Ectodermal cell (in vitro differentiated cells): Measurements from ENCODE around the gene RFXANK.
"Not testable (repeated sequence)": the region's sequence is repeated elsewhere in the genome, so short reads cannot be mapped to it uniquely, and the experiment has no call there.

ENCODE experiments used
- H3K27ac ChIP-seq: 2 replicates; pipeline ENCODE4 v1.7.0; 2013; ENCODE audit warnings: mild to moderate bottlenecking, low read depth, low read length; ENCODE audit not compliant: insufficient read depth, poor library complexity, severe bottlenecking
- H3K27me3 ChIP-seq: 2 replicates; pipeline ENCODE4 v1.7.0; 2013; ENCODE audit warnings: mild to moderate bottlenecking, low read length; ENCODE audit not compliant: insufficient read depth, control insufficient read depth, poor library complexity, severe bottlenecking
- H3K36me3 ChIP-seq: one replicate; pipeline ENCODE4 v1.7.0; 2013; ENCODE audit warnings: low read length; ENCODE audit not compliant: control insufficient read depth, insufficient read depth
- H3K4me1 ChIP-seq: one replicate; pipeline ENCODE4 v1.7.0; 2013; ENCODE audit warnings: low read length; ENCODE audit not compliant: control insufficient read depth, insufficient read depth
- H3K4me3 ChIP-seq: 2 replicates; pipeline ENCODE4 v1.7.0; 2013; ENCODE audit warnings: low read depth, low read length, control low read depth; ENCODE audit not compliant: insufficient read depth
- H3K9me3 ChIP-seq: 2 replicates; pipeline ENCODE4 v1.7.0; 2013; ENCODE audit warnings: mild to moderate bottlenecking, low read length, moderate library complexity; ENCODE audit not compliant: control insufficient read depth
- WGBS, 2 experiments: methylation state at CpG; one replicate each; pipeline ENCODE4 v1.1.7; 2013; ENCODE audit warnings: missing lambda C conversion rate in 2 of 2; 5-methylcytosine and 5-hydroxymethylcytosine counted together

The RFXANK gene

GRCh38 chr19:19215792-19216191, 23.7 kb downstream of the RFXANK start:
- 69 to 83% methylated on average over 3 to 4 of the region's 4 CpGs for WGBS, 2 experiments

DNA sequence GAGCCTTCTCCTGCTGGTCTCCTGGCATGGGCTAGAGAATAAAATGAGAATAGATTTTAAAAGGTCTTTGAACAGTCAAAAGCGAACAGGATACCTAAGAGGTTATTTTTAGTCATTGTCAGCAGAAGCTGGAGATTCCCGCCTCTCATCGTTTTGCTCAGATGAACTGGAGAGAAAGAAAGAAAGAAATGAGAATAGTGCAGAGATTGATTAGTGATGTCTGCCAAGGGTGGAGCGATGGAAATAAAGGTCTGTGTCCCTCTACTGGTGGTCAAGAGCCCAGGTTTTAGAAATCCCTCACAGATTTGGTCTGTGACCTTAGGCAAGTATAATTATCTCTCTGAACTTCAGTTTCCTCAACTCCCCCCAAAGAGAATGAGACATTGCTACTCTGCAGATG, 25.0 kb downstream of the RFXANK start:
- Histone ChIP-seq H3K27me3 (peaks cover 28% of the 10 kb centered on the region), H3K4me3 (no peak overlapping the region), H3K36me3 (no peaks in the 10 kb centered on the region), H3K27ac (no peak overlapping the region), H3K9me3 (no peaks in the 10 kb centered on the region), H3K4me1 (peaks cover 5% of the 10 kb centered on the region)
- WGBS, 2 experiments, result 36% methylated on average over 4 of the region's 4 CpGs

More at GRCh38 chr19:19215792-19216191, 23.7 kb downstream of the RFXANK start:
- H3K9me3 ChIP-seq, result no peaks in the 10 kb centered on the region
- no peak overlapping the region for H3K4me3 ChIP-seq
- peaks cover 41% of the 10 kb centered on the region for H3K27me3 ChIP-seq
- H3K27ac ChIP-seq, result no peak overlapping the region
- peaks cover 5% of the 10 kb centered on the region for H3K4me1 ChIP-seq
- H3K36me3 ChIP-seq, result no peaks in the 10 kb centered on the region

- H3K27me3 ChIP-seq, result peaks cover 15% of the 10 kb centered on the region
- no peaks in the 10 kb centered on the region for H3K9me3 ChIP-seq
- 89% methylated on average over 21 of the region's 21 CpGs for WGBS, 2 experiments
- H3K27ac ChIP-seq, result no peak overlapping the region
- H3K4me1 ChIP-seq, result no peaks in the 10 kb centered on the region
- no peaks in the 10 kb centered on the region for H3K36me3 ChIP-seq
- no peak overlapping the region for H3K4me3 ChIP-seq
Observed at GRCh38 chr19:19218911-19219310, 26.9 kb downstream of the RFXANK start.

- not testable (repeated sequence) for H3K4me3 ChIP-seq, H3K9me3 ChIP-seq, H3K36me3 ChIP-seq, H3K27ac ChIP-seq, H3K4me1 ChIP-seq
- 85 to 89% methylated on average over 8 of the region's 8 CpGs for WGBS, 2 experiments
- H3K27me3 ChIP-seq, result peaks cover 27% of the 10 kb centered on the region
Observed at GRCh38 chr19:19221000-19221399, 28.9 kb downstream of the RFXANK start.

DNA sequence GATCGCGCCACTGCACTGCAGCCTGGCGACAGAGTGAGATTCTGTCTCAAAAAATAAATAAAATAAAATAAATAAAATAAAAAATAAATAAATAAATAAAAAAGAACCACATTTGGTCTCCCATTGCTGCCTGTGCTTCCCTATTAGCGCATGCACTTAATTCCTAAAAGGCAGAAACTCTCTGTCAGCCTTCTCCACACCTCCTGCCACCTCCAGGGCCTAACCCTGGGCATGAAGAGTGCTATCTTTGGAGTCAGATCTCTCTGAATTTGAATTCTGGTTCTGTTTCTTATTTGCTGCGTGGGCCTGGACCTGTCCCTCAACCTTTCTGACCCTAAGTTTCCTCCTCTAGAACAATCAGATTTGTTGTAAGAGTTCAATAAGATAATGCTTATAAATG, 31.0 kb downstream of the RFXANK start:
- Histone ChIP-seq H3K27ac (no peak overlapping the region), H3K4me3 (no peak overlapping the region), H3K9me3 (no peaks in the 10 kb centered on the region), H3K4me1 (no peaks in the 10 kb centered on the region), H3K27me3 (peaks cover 33% of the 10 kb centered on the region), H3K36me3 (no peaks in the 10 kb centered on the region)
- WGBS, 2 experiments, result 89 to 91% methylated on average over 2 of the region's 5 CpGs

DNA sequence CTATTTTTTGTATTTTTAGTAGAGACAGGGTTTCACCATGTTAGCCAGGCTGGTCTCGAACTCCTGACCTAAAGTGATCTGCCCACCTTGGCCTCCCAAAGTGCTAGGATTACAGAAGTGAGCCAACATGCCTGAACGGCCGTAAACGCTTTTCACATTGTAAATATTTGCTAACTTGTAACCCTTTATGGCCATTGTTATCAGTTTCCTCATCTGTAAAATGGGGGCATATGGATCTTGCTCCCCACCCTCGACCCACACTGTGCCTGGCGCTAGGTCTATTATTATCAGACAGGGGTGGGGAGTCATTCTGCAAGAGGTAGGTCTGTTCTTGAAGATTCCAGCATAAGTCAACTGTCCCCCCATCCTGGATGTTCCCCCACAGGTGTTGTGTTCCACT, 31.6 kb downstream of the RFXANK start:
- H3K4me1 ChIP-seq, result no peaks in the 10 kb centered on the region
- H3K9me3 ChIP-seq, result no peaks in the 10 kb centered on the region
- H3K27me3 ChIP-seq, result peaks cover 33% of the 10 kb centered on the region
- WGBS, 2 experiments, result 85 to 94% methylated on average over 6 of the region's 6 CpGs
- no peak overlapping the region for H3K27ac ChIP-seq
- H3K36me3 ChIP-seq, result no peaks in the 10 kb centered on the region
- no peak overlapping the region for H3K4me3 ChIP-seq

- no peaks in the 10 kb centered on the region for H3K36me3 ChIP-seq
- H3K27ac ChIP-seq, result no peak overlapping the region
- no peaks in the 10 kb centered on the region for H3K4me1 ChIP-seq
- H3K4me3 ChIP-seq, result peak overlapping the region; percentile 18
- H3K27me3 ChIP-seq, result peaks cover 33% of the 10 kb centered on the region
- 66 to 67% methylated on average over 17 of the region's 17 CpGs for WGBS, 2 experiments
- H3K9me3 ChIP-seq, result no peaks in the 10 kb centered on the region
Observed at GRCh38 chr19:19224150-19224851, 32.2 kb downstream of the RFXANK start.

- no peaks in the 10 kb centered on the region for H3K36me3 ChIP-seq
- H3K27me3 ChIP-seq, result peaks cover 33% of the 10 kb centered on the region
- H3K9me3 ChIP-seq, result no peaks in the 10 kb centered on the region
- 2% methylated on average over 59 of the region's 59 CpGs for WGBS, 2 experiments
- H3K27ac ChIP-seq, result no peak overlapping the region
- H3K4me1 ChIP-seq, result no peaks in the 10 kb centered on the region
- peak overlapping the region; percentile 18 for H3K4me3 ChIP-seq
Observed at GRCh38 chr19:19224852-19225494, 32.9 kb downstream of the RFXANK start.

DNA sequence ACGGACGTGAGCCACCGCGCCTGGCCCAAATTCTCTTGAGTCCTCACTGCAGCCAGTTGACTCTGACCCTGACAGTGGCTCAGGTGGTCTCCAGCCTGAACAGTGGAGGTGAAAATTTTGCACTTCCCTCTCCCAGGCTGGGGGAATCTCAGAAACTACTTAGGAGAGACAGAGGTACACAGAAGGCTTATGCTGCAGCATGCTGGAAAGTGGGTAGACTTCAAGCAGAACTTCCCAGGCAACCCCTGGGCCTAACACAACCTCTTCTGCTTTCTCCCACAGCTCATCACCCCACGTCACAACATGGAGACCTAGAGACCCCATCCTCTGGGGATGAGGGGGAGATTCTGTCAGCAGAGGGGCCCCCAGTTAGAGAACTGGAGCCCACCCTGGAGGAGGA, 34.1 kb downstream of the RFXANK start:
- H3K4me3 ChIP-seq, result no peak overlapping the region
- H3K27me3 ChIP-seq, result peaks cover 33% of the 10 kb centered on the region
- no peaks in the 10 kb centered on the region for H3K4me1 ChIP-seq
- no peaks in the 10 kb centered on the region for H3K9me3 ChIP-seq
- WGBS, 2 experiments, result 83 to 90% methylated on average over 5 of the region's 5 CpGs
- H3K27ac ChIP-seq, result no peak overlapping the region
- H3K36me3 ChIP-seq, result no peaks in the 10 kb centered on the region

DNA sequence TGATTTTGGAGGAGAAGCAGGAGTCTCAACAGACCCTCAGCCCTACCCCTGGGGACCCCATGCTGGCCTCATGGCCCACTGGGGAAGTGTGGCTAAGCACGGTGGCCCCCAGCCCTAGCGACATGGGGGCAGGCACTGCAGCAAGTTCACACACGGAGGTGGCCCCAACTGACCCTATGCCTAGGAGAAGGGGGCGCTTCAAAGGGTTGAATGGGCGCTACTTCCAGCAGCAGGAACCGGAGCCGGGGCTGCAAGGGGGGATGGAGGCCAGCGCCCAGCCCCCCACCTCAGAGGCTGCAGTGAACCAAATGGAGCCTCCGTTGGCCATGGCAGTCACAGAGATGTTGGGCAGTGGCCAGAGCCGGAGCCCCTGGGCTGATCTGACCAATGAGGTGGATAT, 34.6 kb downstream of the RFXANK start:
- no peaks in the 10 kb centered on the region for H3K36me3 ChIP-seq
- no peaks in the 10 kb centered on the region for H3K9me3 ChIP-seq
- WGBS, 2 experiments, result 80 to 82% methylated on average over 10 of the region's 10 CpGs
- H3K27ac ChIP-seq, result no peak overlapping the region
- peaks cover 33% of the 10 kb centered on the region for H3K27me3 ChIP-seq
- no peak overlapping the region for H3K4me3 ChIP-seq
- H3K4me1 ChIP-seq, result no peaks in the 10 kb centered on the region
